NT2/D1 (cell line): ENCODE results near the gene SLC19A2.

ENCODE experiments used
- DNase-seq: peaks from one replicate; pipeline ENCODE4 v3.0.0-alpha.2; 2011; ENCODE audit warnings: low read depth, low spot score
- H3K27me3 ChIP-seq: 2 replicates; pipeline ENCODE4 v1.6.0; 2011; ENCODE audit warnings: mild to moderate bottlenecking; ENCODE audit not compliant: insufficient read length, insufficient read depth
- H3K36me3 ChIP-seq: 2 replicates; pipeline ENCODE4 v1.6.1; 2011; ENCODE audit warnings: mild to moderate bottlenecking, low read length, mixed read lengths; ENCODE audit not compliant: insufficient read depth, insufficient read length
- H3K4me1 ChIP-seq: 2 replicates; pipeline ENCODE4 v1.5.1; 2011; ENCODE audit not compliant: insufficient read depth, insufficient read length
- H3K4me3 ChIP-seq: 2 replicates; pipeline ENCODE4 v1.5.1; 2011; ENCODE audit warnings: low read depth; ENCODE audit not compliant: insufficient read length
- H3K9ac ChIP-seq: 2 replicates; pipeline ENCODE4 v1.6.0; 2011; ENCODE audit warnings: low read depth; ENCODE audit not compliant: insufficient read length
- H3K9me3 ChIP-seq: 2 replicates; pipeline ENCODE4 v1.5.1; 2011; ENCODE audit warnings: mild to moderate bottlenecking, low read length; ENCODE audit not compliant: insufficient read depth
- SUZ12 ChIP-seq: IDR thresholded peaks from 2 replicates; pipeline ENCODE4 v1.6.1; 2011; ENCODE audit not compliant: insufficient read length, insufficient read depth; ENCODE audit errors: extremely low read depth
- YY1 ChIP-seq: IDR thresholded peaks from 2 replicates; pipeline ENCODE4 v1.6.1; 2011; ENCODE audit not compliant: insufficient read length, insufficient read depth
- ZNF274 ChIP-seq: IDR thresholded peaks from 2 replicates; pipeline ENCODE4 v1.6.1; 2011; ENCODE audit warnings: mild to moderate bottlenecking, low read depth, low read length

Gene SLC19A2

DNA sequence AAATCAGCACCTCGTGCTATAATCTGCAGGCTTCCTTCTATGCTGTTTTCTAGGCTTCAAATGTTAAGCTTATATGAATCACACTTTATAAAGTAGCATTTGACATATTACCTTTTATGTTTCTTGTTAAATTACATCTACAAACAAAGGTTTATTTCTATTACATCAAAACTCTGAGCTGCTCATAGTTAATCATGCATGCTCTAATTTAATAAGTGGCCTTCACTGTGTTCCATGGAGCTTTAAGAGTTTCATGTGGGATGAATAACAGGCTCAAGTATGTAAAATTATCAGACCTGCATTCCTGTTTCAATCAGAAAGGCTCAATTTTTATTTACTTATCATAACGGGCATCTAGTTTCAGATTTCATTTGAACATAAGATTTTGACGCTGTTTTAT, 13.0 kb downstream of the SLC19A2 start:
- H3K9ac ChIP-seq, result no peak overlapping the region
- H3K4me1 ChIP-seq, result no peaks in the 10 kb centered on the region
- TF ChIP-seq SUZ12 (no peak), ZNF274 (no peak), YY1 (no peak)
- H3K36me3 ChIP-seq, result peaks cover 31% of the 10 kb centered on the region
- H3K4me3 ChIP-seq, result no peak overlapping the region
- DNase-seq, result no peak
- H3K27me3 ChIP-seq, result no peaks in the 10 kb centered on the region
- no peaks in the 10 kb centered on the region for H3K9me3 ChIP-seq

- H3K4me3 ChIP-seq, result no peak overlapping the region
- no peaks in the 10 kb centered on the region for H3K27me3 ChIP-seq
- H3K4me1 ChIP-seq, result no peaks in the 10 kb centered on the region
- DNase-seq, result no peak
- no peaks in the 10 kb centered on the region for H3K9me3 ChIP-seq
- no peak overlapping the region for H3K9ac ChIP-seq
- TF ChIP-seq SUZ12, result no peak
- TF ChIP-seq ZNF274, result no peak
- TF ChIP-seq YY1, result no peak
- peaks cover 29% of the 10 kb centered on the region for H3K36me3 ChIP-seq
These were observed 16.8 kb downstream of the SLC19A2 start for GRCh38 chr1:169468982-169469381.

- Histone ChIP-seq H3K4me3 (no peak overlapping the region), H3K36me3 (peaks cover 29% of the 10 kb centered on the region), H3K27me3 (no peaks in the 10 kb centered on the region), H3K4me1 (no peaks in the 10 kb centered on the region), H3K9me3 (no peaks in the 10 kb centered on the region), H3K9ac (no peak overlapping the region)
- no peak for TF ChIP-seq SUZ12
- TF ChIP-seq ZNF274, result no peak
- no peak for TF ChIP-seq YY1
- no peak for DNase-seq
These were observed 19.2 kb downstream of the SLC19A2 start for GRCh38 chr1:169466259-169467230.

GRCh38 chr1:169465281-169465680, 20.5 kb downstream of the SLC19A2 start:
- no peaks in the 10 kb centered on the region for H3K27me3 ChIP-seq
- no peak overlapping the region for H3K4me3 ChIP-seq
- no peaks in the 10 kb centered on the region for H3K9me3 ChIP-seq
- H3K36me3 ChIP-seq, result peaks cover 29% of the 10 kb centered on the region
- no peak for DNase-seq
- TF ChIP-seq SUZ12 (no peak), YY1 (no peak), ZNF274 (no peak)
- H3K4me1 ChIP-seq, result no peaks in the 10 kb centered on the region
- H3K9ac ChIP-seq, result no peak overlapping the region

GRCh38 chr1:169462385-169462784, 23.4 kb downstream of the SLC19A2 start:
- peaks cover 11% of the 10 kb centered on the region for H3K9me3 ChIP-seq
- peaks cover 17% of the 10 kb centered on the region for H3K36me3 ChIP-seq
- no peaks in the 10 kb centered on the region for H3K4me1 ChIP-seq
- no peak overlapping the region for H3K9ac ChIP-seq
- H3K4me3 ChIP-seq, result no peak overlapping the region
- H3K27me3 ChIP-seq, result no peaks in the 10 kb centered on the region
- no peak for DNase-seq
- TF ChIP-seq SUZ12 (no peak), ZNF274 (no peak), YY1 (no peak)

DNA sequence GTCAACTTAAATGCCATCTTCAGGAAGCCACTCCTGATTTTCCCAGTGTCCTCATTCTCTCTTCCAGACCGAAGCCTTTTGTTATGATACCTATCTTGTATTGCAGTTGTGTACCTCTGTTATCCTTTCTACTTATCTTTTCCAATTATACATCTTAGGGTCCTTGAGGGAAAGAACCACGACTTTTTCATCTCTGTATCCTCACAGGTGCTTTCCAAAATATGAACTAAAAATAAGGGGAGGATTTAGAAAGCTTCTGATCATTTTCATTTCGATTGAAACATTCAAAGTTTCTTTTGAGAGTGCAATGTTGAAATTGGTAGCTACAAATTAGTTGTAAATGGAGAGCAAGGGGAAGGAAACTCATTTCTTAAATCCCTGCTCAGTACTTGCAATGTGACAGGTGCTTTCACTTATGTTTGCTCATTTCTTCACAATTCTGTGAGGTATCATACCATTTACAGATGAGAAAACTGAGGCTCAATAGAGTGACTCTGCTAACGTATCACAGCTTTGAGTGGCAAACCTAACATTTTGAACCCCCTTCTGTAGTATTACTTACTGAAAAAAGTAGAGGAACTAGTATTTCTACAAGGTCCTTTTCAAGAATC, 24.2 kb downstream of the SLC19A2 start:
- no peak overlapping the region for H3K9ac ChIP-seq
- no peak for DNase-seq
- peaks cover 11% of the 10 kb centered on the region for H3K36me3 ChIP-seq
- TF ChIP-seq SUZ12 (no peak), YY1 (no peak), ZNF274 (no peak)
- H3K4me1 ChIP-seq, result no peaks in the 10 kb centered on the region
- H3K9me3 ChIP-seq, result peaks cover 20% of the 10 kb centered on the region
- H3K27me3 ChIP-seq, result no peaks in the 10 kb centered on the region
- no peak overlapping the region for H3K4me3 ChIP-seq

- H3K27me3 ChIP-seq, result no peaks in the 10 kb centered on the region
- peaks cover 21% of the 10 kb centered on the region for H3K9me3 ChIP-seq
- H3K4me1 ChIP-seq, result no peaks in the 10 kb centered on the region
- H3K4me3 ChIP-seq, result no peak overlapping the region
- H3K9ac ChIP-seq, result no peak overlapping the region
- DNase-seq, result no peak
- H3K36me3 ChIP-seq, result peaks cover 3% of the 10 kb centered on the region
- TF ChIP-seq SUZ12, result no peak
- no peak for TF ChIP-seq YY1
- TF ChIP-seq ZNF274, result no peak
These were observed 25.4 kb downstream of the SLC19A2 start for GRCh38 chr1:169460191-169460833.
